HepG2 (cell line): ENCODE results near the gene PRR11. TPM values are rescaled to one million over a fixed set of nuclear protein-coding genes. Genes with fewer than 3 reads are reported as not detected.

ENCODE experiments used
- ATAC-seq: fragments of 200-7000 bp; cut with Tn5 transposase; 3 replicates; pipeline ENCODE4 v1.9.1; 2020; ENCODE audit warnings: mild to moderate bottlenecking, moderate library complexity
- Bru-seq: library from RNA; stranded (reverse); fragments of 400-500 nt; gene quantifications from one replicate; lab custom pipeline; 2021; lab: Mats Ljungman, UMichigan
- BruChase-seq, 2 experiments: library from RNA; stranded (reverse); fragments of 400-500 nt; gene quantifications; one replicate each; lab custom pipeline; 2021; lab: Mats Ljungman, UMichigan
- BruUV-seq: library from RNA; stranded (reverse); fragments of 400-500 nt; replicated peaks from 2 replicates; lab custom pipeline; 2021; lab: Mats Ljungman, UMichigan
- CTCF ChIA-PET: fragments of 300-600 bp; formaldehyde crosslinking; extraction: SDS; loops from one replicate; lab custom pipeline; 2021; ENCODE audit warnings: low total read pairs, inconsistent platforms, low intra/inter-chr PET ratio; lab: Yijun Ruan, JAX
- POLR2A ChIA-PET: fragments of 350-600 bp; sonication (Branson Sonifier 250); formaldehyde crosslinking; loops from one replicate; lab custom pipeline; 2020; ENCODE audit warnings: antibody characterized with exemption, inconsistent platforms; lab: Yijun Ruan, JAX
- DNase-seq: peaks from one replicate; pipeline ENCODE4 v3.0.0-alpha.2; 2015; ENCODE audit warnings: low spot score
- FAIRE-seq: peaks from 3 replicates; lab custom pipeline; 2011; peaks lifted over from hg19 to GRCh38; lab: Jason Lieb, UNC
- H2AFZ ChIP-seq: one replicate; pipeline ENCODE4 v1.6.1; 2011; ENCODE audit warnings: low read length, inconsistent platforms
- H3K27ac ChIP-seq: fragments of 300-600 bp; 3 replicates; pipeline ENCODE4 v1.8.0; 2011; ENCODE audit warnings: mixed run types, mild to moderate bottlenecking, mixed read lengths, low read length, inconsistent platforms; ENCODE audit not compliant: insufficient read depth; ENCODE audit errors: extremely low read length
- H3K27me3 ChIP-seq, 2 experiments: fragments of 200-600 bp in 1 of 2; 2 replicates in 1 of 2; 3 replicates in 1 of 2; pipeline versions ENCODE4 v1.6.0 to v1.8.0; 2011; ENCODE audit warnings: low read length in 2 of 2, mild to moderate bottlenecking in 2 of 2, moderate library complexity in 2 of 2, inconsistent platforms in 1 of 2; ENCODE audit not compliant: insufficient read depth in 2 of 2, control insufficient read depth in 1 of 2
- H3K36me3 ChIP-seq, 2 experiments: fragments of 200-600 bp in 1 of 2; replicated peaks in 1 of 2; 2 replicates in 1 of 2; 3 replicates in 1 of 2; pipeline versions ENCODE4 v1.5.1 to v1.8.0; 2011; ENCODE audit warnings: low read length in 2 of 2, inconsistent platforms in 1 of 2; ENCODE audit not compliant: insufficient read depth in 2 of 2, control insufficient read depth in 1 of 2
- H3K4me1 ChIP-seq: 2 replicates; pipeline ENCODE4 v1.5.1; 2012; ENCODE audit warnings: low read length, inconsistent platforms; ENCODE audit not compliant: insufficient read depth
- H3K4me2 ChIP-seq: 2 replicates; pipeline ENCODE4 v1.6.0; 2011; ENCODE audit warnings: low read depth, low read length, inconsistent platforms
- H3K4me3 ChIP-seq, 3 experiments: fragments of 200-600 bp in 1 of 3; sonication (generic), shearing (Covaris generic) in 1 of 3; replicated peaks in 1 of 3; 2 replicates each; pipeline ENCODE4 v1.5.1; 2011 to 2016; ENCODE audit warnings: low read length in 3 of 3, inconsistent platforms in 2 of 3, low read depth in 2 of 3, mild to moderate bottlenecking in 2 of 3, control low read depth in 1 of 3, mixed read lengths in 1 of 3; ENCODE audit not compliant: insufficient read depth in 1 of 3
- H3K79me2 ChIP-seq: one replicate; pipeline ENCODE4 v1.6.1; 2011; ENCODE audit warnings: low read length, inconsistent platforms; ENCODE audit not compliant: insufficient read depth
- H3K9ac ChIP-seq: 2 replicates; pipeline ENCODE4 v1.6.0; 2011; ENCODE audit warnings: mild to moderate bottlenecking, low read depth, low read length, inconsistent platforms; ENCODE audit not compliant: insufficient read depth
- H3K9me3 ChIP-seq: 2 replicates; pipeline ENCODE4 v1.5.1; 2012; ENCODE audit warnings: mild to moderate bottlenecking, low read length
- H4K20me1 ChIP-seq: 2 replicates; pipeline ENCODE4 v1.6.0; 2011; ENCODE audit warnings: inconsistent platforms, mild to moderate bottlenecking, low read length, moderate library complexity; ENCODE audit not compliant: insufficient read depth
- EEA1 ChIP-seq: sonication (generic); formaldehyde crosslinking; IDR thresholded peaks from 2 replicates; pipeline ENCODE4 v1.5.1; 2020; ENCODE audit warnings: mild to moderate bottlenecking, missing genetic modification reagents, borderline replicate concordance
- EZH2 ChIP-seq: conservative IDR thresholded peaks from 2 replicates; pipeline ENCODE4 v1.6.1; 2012; ENCODE audit warnings: mild to moderate bottlenecking, low read depth, low read length, moderate library complexity
- GPN1 ChIP-seq: sonication (generic); formaldehyde crosslinking; IDR thresholded peaks from 2 replicates; pipeline ENCODE4 v1.5.1; 2020; ENCODE audit warnings: missing genetic modification reagents, borderline replicate concordance
- HOXA3 ChIP-seq: sonication (generic); formaldehyde crosslinking; IDR thresholded peaks from 2 replicates; pipeline ENCODE4 v1.5.0; 2020; ENCODE audit warnings: missing genetic modification reagents
- JDP2 ChIP-seq: sonication (generic); formaldehyde crosslinking; IDR thresholded peaks from 2 replicates; pipeline ENCODE4 v1.8.1; 2022; ENCODE audit warnings: missing genetic modification reagents, borderline replicate concordance
- KDM3A ChIP-seq: IDR thresholded peaks from 2 replicates; pipeline ENCODE4 v1.6.1; 2018; ENCODE audit warnings: low read depth, missing compliant biosample characterization
- POLR2G ChIP-seq: fragments of 200-400 bp; formaldehyde crosslinking; IDR thresholded peaks from 2 replicates; pipeline ENCODE4 v1.6.1; 2018; ENCODE audit warnings: mild to moderate bottlenecking, low read depth, low read length, moderate library complexity
- SP140L ChIP-seq: sonication (generic); formaldehyde crosslinking; IDR thresholded peaks from 2 replicates; pipeline ENCODE4 v1.4.0; 2020; ENCODE audit warnings: missing genetic modification reagents, borderline replicate concordance
- SRY ChIP-seq: sonication (generic); formaldehyde crosslinking; IDR thresholded peaks from 2 replicates; pipeline ENCODE4 v1.8.0; 2022; ENCODE audit warnings: mild to moderate bottlenecking, missing genetic modification reagents
- ZNF251 ChIP-seq: sonication (generic); formaldehyde crosslinking; IDR thresholded peaks from 2 replicates; pipeline ENCODE4 v1.9.0; 2021; ENCODE audit warnings: mild to moderate bottlenecking, missing genetic modification reagents
- ZNF329 ChIP-seq: sonication (generic); formaldehyde crosslinking; IDR thresholded peaks from 2 replicates; pipeline ENCODE4 v1.9.0; 2021; ENCODE audit warnings: low read depth, mild to moderate bottlenecking, missing genetic modification reagents
- ZNF383 ChIP-seq: sonication (generic); formaldehyde crosslinking; IDR thresholded peaks from 2 replicates; pipeline ENCODE4 v1.4.0; 2020; ENCODE audit warnings: missing genetic modification reagents, mild to moderate bottlenecking, borderline replicate concordance
- ZNF550 ChIP-seq: sonication (generic); formaldehyde crosslinking; IDR thresholded peaks from 2 replicates; pipeline ENCODE4 v1.4.0; 2020; ENCODE audit warnings: mild to moderate bottlenecking, missing genetic modification reagents, borderline replicate concordance
- ZNF598 ChIP-seq: sonication (generic); formaldehyde crosslinking; IDR thresholded peaks from 2 replicates; pipeline ENCODE4 v1.5.1; 2020; ENCODE audit warnings: mild to moderate bottlenecking, missing genetic modification reagents, borderline replicate concordance
- ZNF615 ChIP-seq: sonication (generic); formaldehyde crosslinking; IDR thresholded peaks from 2 replicates; pipeline ENCODE4 v1.5.0; 2020; ENCODE audit warnings: mild to moderate bottlenecking, missing genetic modification reagents, borderline replicate concordance
- ZNF83 ChIP-seq: sonication (generic); formaldehyde crosslinking; IDR thresholded peaks from 2 replicates; pipeline ENCODE4 v1.4.0; 2020; ENCODE audit warnings: missing genetic modification reagents, mild to moderate bottlenecking, borderline replicate concordance
- ZNF883 ChIP-seq: sonication (generic); formaldehyde crosslinking; IDR thresholded peaks from 2 replicates; pipeline ENCODE4 v1.5.1; 2020; ENCODE audit warnings: mild to moderate bottlenecking, missing genetic modification reagents; ENCODE audit errors: not compliant biosample characterization
- ZSCAN22 ChIP-seq: sonication (generic); formaldehyde crosslinking; IDR thresholded peaks from 2 replicates; pipeline ENCODE4 v1.4.0; 2020; ENCODE audit warnings: mild to moderate bottlenecking, missing genetic modification reagents
- WGBS: methylation state at CpG from one replicate; pipeline ENCODE4 v1.1.6; 2017; ENCODE audit warnings: low lambda C conversion rate; 5-methylcytosine and 5-hydroxymethylcytosine counted together
- in situ Hi-C: cut with HindIII; loops from 2 replicates; pipeline ENCODE4 v1.10.0; 2017; ENCODE audit warnings: low pct_unique_long_range_greater_than_20kb; ENCODE audit not compliant: extremely low pct_ligation_motif_present
- intact Hi-C: fragments of 100-400 bp; cut with micrococcal nuclease; formaldehyde crosslinking; loops from one replicate; pipeline ENCODE4 v1.10.0; 2022; ENCODE audit not compliant: unreplicated experiment
- long read RNA-seq, 2 experiments: library from RNA in 1 of 2; library from polyadenylated mRNA in 1 of 2; stranded (forward) in 1 of 2; unstranded in 1 of 2; transcript quantifications; one replicate each; pipeline ENCODE4 v2.0.0, GENCODE V29; 2019 to 2022
- polyA minus RNA-seq, 3 experiments: library from RNA; depleted of rRNA, polyadenylated mRNA; stranded (reverse); fragments of >200 nt; gene quantifications; 2 replicates each; pipeline ENCODE4 v1.2.3, GENCODE V29; 2011; ENCODE audit warnings: low replicate concordance in 1 of 3
- polyA plus RNA-seq, 8 experiments: library from polyadenylated mRNA; depleted of rRNA in 3 of 8; stranded (reverse) in 7 of 8; unstranded in 1 of 8; fragments of >200 nt; fragmentation: Illumina TruSeq in 4 of 8; extraction: Trizol in 4 of 8; gene quantifications; 2 replicates each; pipeline versions ENCODE4 v1.2.1 to v1.2.3, GENCODE V29; 2011 to 2016; ENCODE audit warnings: low read depth in 4 of 8, missing spikeins in 1 of 8, mixed read lengths in 1 of 8; ENCODE audit not compliant: insufficient read depth in 1 of 8
- total RNA-seq, 5 experiments: library from RNA; depleted of rRNA; stranded (reverse); fragments of >200 nt; fragmentation: Illumina TruSeq; extraction: Trizol; gene quantifications; 2 replicates each; pipeline ENCODE4 v1.2.3, GENCODE V29; 2016; ENCODE audit warnings: low read depth in 1 of 5
- TF ChIP-seq, protein P1 (sequence below): sonication (generic); formaldehyde crosslinking; IDR thresholded peaks from 2 replicates; pipeline ENCODE4 v1.5.0; 2020; ENCODE audit warnings: missing genetic modification reagents, mild to moderate bottlenecking, borderline replicate concordance

PRR11 gene
- total RNA-seq (2016; rRNA removed; fragmentation: Illumina TruSeq; extraction: Trizol) (39.2 and 50.4 TPM in 2 replicates), polyA plus RNA-seq (2011; rRNA removed) (21.8 and 35.7 TPM in 2 replicates), polyA minus RNA-seq (2011; rRNA and poly(A)+ RNA removed; ENCODE audit: low replicate concordance) (34.0 and 79.7 TPM in 2 replicates), Bru-seq, nascent RNA (percentile 65 among the genes with signal in this experiment), BruChase-seq, experiment 1, labeled RNA remaining after a 6-hour chase (percentile 70 among the genes with signal in this experiment), BruChase-seq, experiment 2, labeled RNA remaining after a 2-hour chase (percentile 61 among the genes with signal in this experiment)
- total RNA-seq (2016; cell fraction: cytosol; rRNA removed; fragmentation: Illumina TruSeq; extraction: Trizol; ENCODE audit: low read depth): 8.1 and 9.8 TPM in 2 replicates
- total RNA-seq (2016; cell fraction: insoluble cytoplasmic fraction; rRNA removed; fragmentation: Illumina TruSeq; extraction: Trizol): 36.7 and 48.3 TPM in 2 replicates
- 37.2 and 37.8 TPM in 2 replicates for total RNA-seq (2016; cell fraction: membrane; rRNA removed; fragmentation: Illumina TruSeq; extraction: Trizol)
- total RNA-seq (2016; cell fraction: nucleus; rRNA removed; fragmentation: Illumina TruSeq; extraction: Trizol): 20.5 and 25.8 TPM in 2 replicates
- 24.4 and 31.4 TPM in 2 replicates for polyA plus RNA-seq (2011; cell fraction: cytosol; rRNA removed)
- polyA plus RNA-seq (2011; cell fraction: nucleus; rRNA removed): 3.7 and 3.9 TPM in 2 replicates
- polyA plus RNA-seq (2012): 11.8 and 35.0 TPM in 2 replicates
- 7.7 and 9.4 TPM in 2 replicates for polyA plus RNA-seq (2016; cell fraction: cytosol; fragmentation: Illumina TruSeq; extraction: Trizol; ENCODE audit: low read depth)
- 61.7 and 63.3 TPM in 2 replicates for polyA plus RNA-seq (2016; cell fraction: insoluble cytoplasmic fraction; fragmentation: Illumina TruSeq; extraction: Trizol; ENCODE audit: low read depth)
- polyA plus RNA-seq (2016; cell fraction: membrane; fragmentation: Illumina TruSeq; extraction: Trizol; ENCODE audit: low read depth): 26.8 and 32.7 TPM in 2 replicates
- polyA plus RNA-seq (2016; cell fraction: nucleus; fragmentation: Illumina TruSeq; extraction: Trizol; ENCODE audit: insufficient read depth, low read depth): 27.9 and 29.0 TPM in 2 replicates
- 27.9 and 32.0 TPM in 2 replicates for polyA minus RNA-seq (2011; cell fraction: cytosol; rRNA and poly(A)+ RNA removed)
- polyA minus RNA-seq (2011; cell fraction: nucleus; rRNA and poly(A)+ RNA removed): 12.3 and 23.4 TPM in 2 replicates
- long read RNA-seq, experiment 1, partial matches to known transcripts: 4 of 7 reads
- long read RNA-seq, experiment 1, other reads (novel, unspliced or antisense): 0 of 7 reads
- long read RNA-seq, experiment 2: 0 reads

GRCh38 chr17:59155439-59156177, at the start of gene PRR11:
Gene PRR11 (plus strand): TSS chr17:59155746. CDS start chr17:59169753, 14,007 bp downstream.
- Histone ChIP-seq H3K27me3 (no peaks in the 10 kb centered on the region; a peak in 1 of 5 replicates), H4K20me1 (no peaks in the 10 kb centered on the region; the same call in 1 of the 2 replicates), H3K4me3 (peak within 1 kb of the TSS; percentile 83 to 95 (median 89)), H3K27ac (peak within 1 kb of the TSS; percentile 95), H3K36me3 (no peaks in the 10 kb centered on the region; a peak in 1 of 5 replicates), H3K9me3 (no peaks in the 10 kb centered on the region), H2AFZ (no peak within 1 kb of the TSS), H3K4me2 (peak within 1 kb of the TSS; percentile 79), H3K4me1 (peaks cover 60% of the 10 kb centered on the region), H3K9ac (peak within 1 kb of the TSS; percentile 90), H3K79me2 (peaks cover 88% of the 10 kb centered on the region)
- DNase-seq (peak; percentile 100), ATAC-seq (peak; percentile 94), FAIRE-seq (peak; percentile 99)
- intact Hi-C loops (loop anchor here (1.0 kb wide), 2 partner anchors 49 to 65 kb away; partner anchors contain the start of genes GDPD1 and TRIM37), in situ Hi-C loops (no loop called here)
- ChIA-PET POLR2A (interaction anchor here (0.7 to 2.7 kb wide), 17 partner anchors 8 to 881 kb away, joined by 3 to 21 read pairs (median 4); partner anchors contain the start of genes CLTC, GDPD1, RAD51C and SMG8), CTCF (no interaction called here)
- 2% methylated on average over 25 of the region's 25 CpGs for WGBS
- no TSS peak for BruUV-seq
- TF ChIP-seq, protein P1, sequence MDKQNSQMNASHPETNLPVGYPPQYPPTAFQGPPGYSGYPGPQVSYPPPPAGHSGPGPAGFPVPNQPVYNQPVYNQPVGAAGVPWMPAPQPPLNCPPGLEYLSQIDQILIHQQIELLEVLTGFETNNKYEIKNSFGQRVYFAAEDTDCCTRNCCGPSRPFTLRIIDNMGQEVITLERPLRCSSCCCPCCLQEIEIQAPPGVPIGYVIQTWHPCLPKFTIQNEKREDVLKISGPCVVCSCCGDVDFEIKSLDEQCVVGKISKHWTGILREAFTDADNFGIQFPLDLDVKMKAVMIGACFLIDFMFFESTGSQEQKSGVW: no peak
- no peak; the same call in 1 of the 2 replicates for TF ChIP-seq POLR2G
- TF ChIP-seq ZNF251: no peak
- TF ChIP-seq SP140L (CRISPR knock-in tag): no peak
- TF ChIP-seq JDP2 (CRISPR knock-in tag): no peak
- TF ChIP-seq ZNF883 (CRISPR knock-in tag): no peak
- no peak for TF ChIP-seq ZNF83
- no peak for TF ChIP-seq EEA1 (CRISPR knock-in tag)
- no peak for TF ChIP-seq EZH2
- TF ChIP-seq SRY (CRISPR knock-in tag): no peak
- TF ChIP-seq HOXA3 (CRISPR knock-in tag): no peak
- TF ChIP-seq ZNF383 (CRISPR knock-in tag): no peak
- no peak for TF ChIP-seq ZNF615 (CRISPR knock-in tag)
- TF ChIP-seq ZSCAN22 (CRISPR knock-in tag): no peak
- no peak for TF ChIP-seq ZNF598 (CRISPR knock-in tag)
- no peak for TF ChIP-seq KDM3A (CRISPR knock-in tag)
- no peak for TF ChIP-seq ZNF329
- no peak for TF ChIP-seq ZNF550 (CRISPR knock-in tag)
- TF ChIP-seq GPN1 (CRISPR knock-in tag): no peak
